ENCODE results near the gene NTNG2.

NTNG2 gene

GRCh38 chr9:132274861-132275260, 113.0 kb downstream of the NTNG2 start:
- Histone ChIP-seq H3K4me3 (no peak overlapping the region), H3K27ac (no peak overlapping the region), H3K36me3 (ENCODE audit: insufficient read depth, low read length) (peaks cover 73% of the 10 kb centered on the region), H3K9ac (ENCODE audit: insufficient read length) (no peak overlapping the region), H3K9me3 (ENCODE audit: low read depth, low read length) (no peaks in the 10 kb centered on the region)
- no peak for DNase-seq (ENCODE audit: low read depth, low spot score)
- TF ChIP-seq EZH2 (IDR thresholded peaks at IDR 0.05): no peak
- TF ChIP-seq FOXP2 (optimal IDR thresholded peaks at IDR 0.05; ENCODE audit: control extremely low read depth, extremely low read length, insufficient read depth): no peak

DNA sequence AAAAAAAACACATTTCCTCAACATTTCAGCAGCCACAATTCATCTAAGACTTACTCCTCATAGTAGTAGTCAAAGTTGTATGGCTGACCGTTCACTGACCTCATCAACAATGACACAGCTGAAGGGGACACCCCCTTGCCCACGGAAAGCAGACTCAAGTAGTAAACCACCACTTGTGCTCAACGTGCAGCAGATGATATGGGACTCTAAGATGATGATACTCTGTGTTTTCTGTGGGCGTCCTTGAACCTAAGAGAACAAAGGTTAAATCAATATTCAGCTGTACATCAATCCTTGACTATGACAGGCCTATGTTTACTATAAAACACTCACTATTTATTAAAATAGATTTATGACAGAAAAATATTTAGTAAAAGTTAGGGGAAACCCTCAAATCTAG, 121.3 kb downstream of the NTNG2 start:
- no peak for DNase-seq (ENCODE audit: low read depth, low spot score)
- H3K9ac ChIP-seq (ENCODE audit: insufficient read length): no peak overlapping the region
- H3K27ac ChIP-seq: no peak overlapping the region
- TF ChIP-seq POLR2AphosphoS5 (IDR thresholded peaks at IDR 0.05; ENCODE audit: borderline replicate concordance, low read depth, low read length) (no peak), EZH2 (IDR thresholded peaks at IDR 0.05) (no peak), FOXP2 (optimal IDR thresholded peaks at IDR 0.05; ENCODE audit: control extremely low read depth, extremely low read length, insufficient read depth) (no peak)
- peaks cover 78% of the 10 kb centered on the region for H3K36me3 ChIP-seq (ENCODE audit: insufficient read depth, low read length)
- H3K9me3 ChIP-seq (ENCODE audit: low read depth, low read length): no peaks in the 10 kb centered on the region
- H3K4me3 ChIP-seq: no peak overlapping the region

- H3K27ac ChIP-seq: no peak overlapping the region
- no peak overlapping the region for H3K9ac ChIP-seq (ENCODE audit: insufficient read length)
- no peak overlapping the region for H3K4me3 ChIP-seq
- TF ChIP-seq EZH2 (IDR thresholded peaks at IDR 0.05) (no peak), FOXP2 (optimal IDR thresholded peaks at IDR 0.05; ENCODE audit: control extremely low read depth, extremely low read length, insufficient read depth) (no peak), POLR2AphosphoS5 (IDR thresholded peaks at IDR 0.05; ENCODE audit: borderline replicate concordance, low read depth, low read length) (no peak)
- no peaks in the 10 kb centered on the region for H3K9me3 ChIP-seq (ENCODE audit: low read depth, low read length)
- no peak for DNase-seq (ENCODE audit: low read depth, low spot score)
- H3K36me3 ChIP-seq (ENCODE audit: insufficient read depth, low read length): peaks cover 79% of the 10 kb centered on the region
Measured at GRCh38 chr9:132283863-132284262, 122.0 kb downstream of the NTNG2 start.

GRCh38 chr9:132287256-132287760, 125.5 kb downstream of the NTNG2 start:
- peaks cover 54% of the 10 kb centered on the region for H3K36me3 ChIP-seq (ENCODE audit: insufficient read depth, low read length)
- no peaks in the 10 kb centered on the region for H3K9me3 ChIP-seq (ENCODE audit: low read depth, low read length)
- no peak overlapping the region for H3K9ac ChIP-seq (ENCODE audit: insufficient read length)
- H3K27ac ChIP-seq: no peak overlapping the region
- DNase-seq (ENCODE audit: low read depth, low spot score): no peak
- TF ChIP-seq EZH2 (IDR thresholded peaks at IDR 0.05) (no peak), POLR2AphosphoS5 (IDR thresholded peaks at IDR 0.05; ENCODE audit: borderline replicate concordance, low read depth, low read length) (no peak)
- no peak overlapping the region for H3K4me3 ChIP-seq

DNA sequence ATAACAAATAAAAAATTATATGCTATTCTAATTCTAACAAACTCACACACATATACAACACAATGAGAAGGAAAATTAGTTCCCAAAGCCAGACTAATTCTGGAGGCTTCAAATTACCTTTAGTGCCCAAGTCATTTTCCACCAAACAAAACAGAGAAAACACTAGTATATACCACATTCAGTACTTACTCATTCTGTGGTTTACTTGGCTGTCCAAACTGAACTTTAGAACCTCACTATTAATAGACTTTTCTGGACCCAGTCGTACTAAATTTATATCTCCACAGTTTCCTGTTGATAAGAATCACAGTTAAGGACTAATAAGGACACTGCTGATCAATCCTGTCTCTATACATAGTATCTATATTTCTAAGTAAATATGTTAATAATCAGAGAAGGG, 126.5 kb downstream of the NTNG2 start:
- H3K27ac ChIP-seq: no peak overlapping the region
- no peak for DNase-seq (ENCODE audit: low read depth, low spot score)
- no peaks in the 10 kb centered on the region for H3K9me3 ChIP-seq (ENCODE audit: low read depth, low read length)
- H3K4me3 ChIP-seq: no peak overlapping the region
- H3K36me3 ChIP-seq (ENCODE audit: insufficient read depth, low read length): peaks cover 44% of the 10 kb centered on the region
- TF ChIP-seq EZH2 (IDR thresholded peaks at IDR 0.05) (no peak), POLR2AphosphoS5 (IDR thresholded peaks at IDR 0.05; ENCODE audit: borderline replicate concordance, low read depth, low read length) (no peak), FOXP2 (optimal IDR thresholded peaks at IDR 0.05; ENCODE audit: control extremely low read depth, extremely low read length, insufficient read depth) (no peak)
- no peak overlapping the region for H3K9ac ChIP-seq (ENCODE audit: insufficient read length)

DNA sequence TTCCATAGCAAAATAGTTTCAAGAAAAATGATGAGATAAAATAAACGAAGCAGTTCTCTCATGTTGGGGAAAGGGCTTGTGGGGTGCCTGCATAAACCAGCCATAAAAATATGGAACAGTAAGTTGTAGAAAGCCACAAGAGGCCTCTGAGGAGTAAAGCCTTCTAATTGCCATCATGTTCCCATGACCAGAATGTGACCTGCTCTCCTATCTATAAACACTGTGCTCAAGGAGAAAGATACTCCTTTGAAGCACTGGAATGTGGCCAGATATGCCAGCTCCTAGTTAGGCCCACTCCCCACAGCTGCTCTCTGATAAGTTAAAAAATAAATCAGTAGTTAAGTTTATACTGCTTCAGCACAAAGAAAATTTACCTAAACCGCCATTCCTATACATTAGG, 127.1 kb downstream of the NTNG2 start:
- no peak overlapping the region for H3K27ac ChIP-seq
- peaks cover 39% of the 10 kb centered on the region for H3K36me3 ChIP-seq (ENCODE audit: insufficient read depth, low read length)
- TF ChIP-seq FOXP2 (optimal IDR thresholded peaks at IDR 0.05; ENCODE audit: control extremely low read depth, extremely low read length, insufficient read depth) (no peak), EZH2 (IDR thresholded peaks at IDR 0.05) (no peak), POLR2AphosphoS5 (IDR thresholded peaks at IDR 0.05; ENCODE audit: borderline replicate concordance, low read depth, low read length) (no peak)
- no peak overlapping the region for H3K9ac ChIP-seq (ENCODE audit: insufficient read length)
- H3K9me3 ChIP-seq (ENCODE audit: low read depth, low read length): no peaks in the 10 kb centered on the region
- no peak for DNase-seq (ENCODE audit: low read depth, low spot score)
- H3K4me3 ChIP-seq: no peak overlapping the region

DNA sequence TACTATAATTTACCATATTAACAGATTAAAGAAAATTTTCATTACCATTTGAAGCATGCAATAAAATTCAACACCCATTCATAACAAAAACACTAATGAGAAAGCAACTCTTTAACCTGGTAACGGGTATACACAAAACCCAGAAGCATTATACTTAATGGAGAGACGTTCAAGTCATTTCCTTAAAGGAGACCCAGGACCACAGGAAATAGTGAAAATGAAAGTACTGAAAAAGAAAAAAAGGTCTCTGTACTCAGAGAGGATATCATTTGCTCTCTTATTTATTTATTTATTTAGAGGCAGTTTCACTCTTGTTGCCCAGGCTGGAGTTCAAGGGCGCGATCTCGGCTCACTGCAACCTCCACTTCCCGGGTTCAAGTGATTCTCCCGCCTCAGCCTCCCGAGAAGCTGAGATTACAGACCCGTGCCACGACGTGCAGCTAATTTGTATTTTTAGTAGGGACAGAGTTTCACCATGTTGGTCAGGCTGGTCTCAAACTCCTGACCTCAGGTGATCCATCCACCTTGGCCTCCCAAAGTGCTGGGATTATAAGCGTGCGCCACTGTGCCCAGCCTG, 131.4 kb downstream of the NTNG2 start:
- peaks cover 54% of the 10 kb centered on the region for H3K36me3 ChIP-seq (ENCODE audit: insufficient read depth, low read length)
- no peak overlapping the region for H3K9ac ChIP-seq (ENCODE audit: insufficient read length)

More for the DNA sequence above, 131.4 kb downstream of the NTNG2 start:
- H3K27ac ChIP-seq: no peak overlapping the region
- no peak for DNase-seq (ENCODE audit: low read depth, low spot score)
- H3K4me3 ChIP-seq: no peak overlapping the region
- no peaks in the 10 kb centered on the region for H3K9me3 ChIP-seq (ENCODE audit: low read depth, low read length)
- no peak for TF ChIP-seq EZH2 (IDR thresholded peaks at IDR 0.05)
- TF ChIP-seq POLR2AphosphoS5 (IDR thresholded peaks at IDR 0.05; ENCODE audit: borderline replicate concordance, low read depth, low read length): no peak

Data from SK-N-MC (cell line).